OCI-LY7 (cell line): ENCODE results near the gene POLR2H.

Experiments
- EZH2phosphoT487 ChIP-seq: fragments of 200-600 bp; sonication (generic); IDR thresholded peaks from 2 replicates; pipeline ENCODE4 v1.6.1; 2018; ENCODE audit warnings: low read depth, borderline replicate concordance, mild to moderate bottlenecking, mixed run types, antibody characterized with exemption, low read length, moderate library complexity, mixed read lengths
- TF ChIP-seq, protein P1 (sequence below): fragments of 200-600 bp; sonication (generic); conservative IDR thresholded peaks from 2 replicates; pipeline ENCODE4 v1.5.1; 2014; ENCODE audit warnings: mild to moderate bottlenecking, antibody characterized with exemption, low read length, moderate library complexity, mixed read lengths

DNA sequence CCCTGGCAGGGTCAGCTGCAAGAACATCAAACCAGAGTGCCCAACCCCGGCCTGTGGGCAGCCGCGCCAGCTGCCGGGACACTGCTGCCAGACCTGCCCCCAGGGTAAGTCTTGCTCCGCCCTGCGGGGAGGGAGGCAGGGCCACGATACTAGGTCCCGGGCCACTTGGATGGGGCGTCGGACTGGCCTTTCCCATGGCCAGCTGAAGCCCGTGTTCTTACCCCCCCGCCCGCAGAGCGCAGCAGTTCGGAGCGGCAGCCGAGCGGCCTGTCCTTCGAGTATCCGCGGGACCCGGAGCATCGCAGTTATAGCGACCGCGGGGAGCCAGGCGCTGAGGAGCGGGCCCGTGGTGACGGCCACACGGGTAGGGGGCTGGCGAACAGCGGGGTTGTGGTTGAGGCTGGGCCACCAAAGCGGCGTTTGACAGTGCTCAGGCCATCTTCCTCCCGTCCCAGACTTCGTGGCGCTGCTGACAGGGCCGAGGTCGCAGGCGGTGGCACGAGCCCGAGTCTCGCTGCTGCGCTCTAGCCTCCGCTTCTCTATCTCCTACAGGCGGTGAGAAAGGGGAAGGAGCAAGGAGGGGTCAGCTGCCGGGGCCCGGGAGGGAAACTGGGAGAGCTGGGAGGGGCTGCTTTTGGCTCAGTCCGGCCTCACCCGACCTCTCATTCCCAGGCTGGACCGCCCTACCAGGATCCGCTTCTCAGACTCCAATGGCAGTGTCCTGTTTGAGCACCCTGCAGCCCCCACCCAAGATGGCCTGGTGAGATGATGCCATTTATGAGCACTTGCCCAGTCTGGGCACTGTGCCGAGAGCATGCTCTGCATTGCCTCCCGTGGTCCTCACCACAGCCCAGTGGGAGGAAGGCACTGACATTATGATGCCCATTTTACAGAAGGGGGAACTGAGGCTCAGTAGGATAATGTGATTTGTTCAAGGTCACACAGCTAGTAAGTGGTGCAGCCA, 20.0 kb downstream of the POLR2H start:
- TF ChIP-seq, protein P1, sequence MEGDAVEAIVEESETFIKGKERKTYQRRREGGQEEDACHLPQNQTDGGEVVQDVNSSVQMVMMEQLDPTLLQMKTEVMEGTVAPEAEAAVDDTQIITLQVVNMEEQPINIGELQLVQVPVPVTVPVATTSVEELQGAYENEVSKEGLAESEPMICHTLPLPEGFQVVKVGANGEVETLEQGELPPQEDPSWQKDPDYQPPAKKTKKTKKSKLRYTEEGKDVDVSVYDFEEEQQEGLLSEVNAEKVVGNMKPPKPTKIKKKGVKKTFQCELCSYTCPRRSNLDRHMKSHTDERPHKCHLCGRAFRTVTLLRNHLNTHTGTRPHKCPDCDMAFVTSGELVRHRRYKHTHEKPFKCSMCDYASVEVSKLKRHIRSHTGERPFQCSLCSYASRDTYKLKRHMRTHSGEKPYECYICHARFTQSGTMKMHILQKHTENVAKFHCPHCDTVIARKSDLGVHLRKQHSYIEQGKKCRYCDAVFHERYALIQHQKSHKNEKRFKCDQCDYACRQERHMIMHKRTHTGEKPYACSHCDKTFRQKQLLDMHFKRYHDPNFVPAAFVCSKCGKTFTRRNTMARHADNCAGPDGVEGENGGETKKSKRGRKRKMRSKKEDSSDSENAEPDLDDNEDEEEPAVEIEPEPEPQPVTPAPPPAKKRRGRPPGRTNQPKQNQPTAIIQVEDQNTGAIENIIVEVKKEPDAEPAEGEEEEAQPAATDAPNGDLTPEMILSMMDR: no peak
- TF ChIP-seq EZH2phosphoT487: no peak
